Midbrain (tissue), 1 donor: Measurements from ENCODE around the gene COBLL1.
A peak's percentile ranks its signal among the peaks of the same experiment; 100 is the strongest.
"Not testable (repeated sequence)": the region's sequence is repeated elsewhere in the genome, so short reads cannot be mapped to it uniquely, and the experiment has no call there.

ENCODE experiments used
- DNase-seq: peaks from one replicate; lab custom pipeline; 2025; lab: John Stamatoyannopoulos, UW

The COBLL1 gene

DNA sequence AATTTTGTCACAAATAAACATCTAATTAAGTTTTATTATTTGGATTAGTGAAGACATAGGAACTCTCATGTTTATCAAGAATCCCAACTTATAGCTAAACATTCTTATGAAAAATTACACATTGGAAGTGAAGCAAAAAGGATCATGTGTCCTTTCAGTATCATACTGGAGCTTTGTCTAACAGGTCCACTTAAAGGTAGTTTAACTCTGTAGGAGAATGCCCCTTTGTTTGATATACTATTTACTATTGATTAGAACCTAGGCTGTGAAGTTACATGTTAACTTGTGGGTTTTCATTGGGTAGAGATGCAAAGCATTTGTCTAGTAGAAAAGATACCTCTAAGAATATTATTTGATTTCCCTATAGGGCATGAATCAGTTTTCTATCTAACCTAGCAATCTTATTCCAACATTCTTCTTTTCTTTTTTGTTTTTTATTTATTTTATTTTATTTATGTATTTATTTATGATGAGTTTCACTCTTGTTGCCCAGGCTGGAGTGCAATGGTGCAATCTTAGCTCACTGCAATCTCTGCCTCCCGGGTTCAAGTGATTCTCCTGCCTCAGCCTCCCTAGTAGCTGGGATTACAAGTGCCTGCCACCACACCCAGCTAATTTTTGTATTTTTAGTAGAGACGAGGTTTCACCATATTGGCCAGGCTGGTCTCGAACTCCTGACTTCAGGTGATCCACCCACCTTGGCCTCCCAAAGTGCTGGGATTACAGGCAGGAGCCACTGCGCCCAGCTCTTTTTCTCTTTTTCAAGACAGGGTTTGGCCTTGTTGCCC is 18.5 kb upstream of the COBLL1 start:
- not testable (repeated sequence) for DNase-seq

DNA sequence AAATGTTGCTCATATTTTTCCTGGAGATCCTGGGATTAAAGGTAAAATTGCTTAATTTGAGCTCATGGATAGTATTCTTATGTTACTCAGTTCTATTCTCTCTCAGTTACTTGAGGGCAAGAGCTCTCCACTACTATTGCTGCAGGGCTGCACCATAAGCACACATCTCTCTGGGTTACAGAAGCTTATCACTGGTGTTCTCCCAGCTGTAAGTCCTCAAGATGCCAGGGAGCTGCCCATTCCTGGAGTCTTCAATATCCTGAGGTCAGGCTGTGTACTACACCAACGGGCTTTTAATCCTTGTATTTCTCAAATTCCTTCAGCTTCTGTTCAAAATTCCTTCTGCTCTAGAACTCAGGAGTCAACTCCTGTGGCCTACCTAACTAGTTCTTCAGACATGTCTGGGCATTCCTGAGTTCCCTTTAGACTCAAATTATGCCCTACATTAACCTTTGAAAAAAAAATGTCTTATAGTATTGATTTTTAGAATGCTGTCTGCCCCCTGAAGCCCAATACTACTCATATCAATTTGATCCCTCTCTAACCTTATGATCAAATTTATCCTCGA is 17.7 kb upstream of the COBLL1 start:
- no peak for DNase-seq

DNA sequence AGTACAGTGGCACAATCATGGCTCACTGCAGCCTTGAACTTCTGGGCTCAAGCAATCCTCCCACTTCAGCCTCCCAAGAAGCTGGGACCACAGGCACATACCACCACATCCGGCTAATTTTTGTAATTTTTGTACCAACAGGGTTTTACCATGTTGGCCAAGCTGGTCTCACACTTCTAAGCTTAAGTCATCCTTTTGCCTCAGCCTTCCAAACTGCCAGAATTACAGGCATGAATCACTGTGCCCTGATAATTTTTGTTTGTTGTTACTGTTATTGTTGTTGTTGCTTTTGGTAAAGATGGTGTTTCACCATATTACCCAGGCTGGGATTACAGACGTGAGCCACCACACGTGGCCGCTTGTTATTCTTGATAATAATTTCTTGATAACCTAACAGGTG is 10.5 kb upstream of the COBLL1 start:
- no peak for DNase-seq

GRCh38 chr2:164850235-164850634 is 8.6 kb upstream of the COBLL1 start:
- DNase-seq: no peak

GRCh38 chr2:164849506-164849905 is 7.9 kb upstream of the COBLL1 start:
- DNase-seq: no peak

GRCh38 chr2:164847981-164848741 is 6.5 kb upstream of the COBLL1 start:
- DNase-seq: no peak

DNA sequence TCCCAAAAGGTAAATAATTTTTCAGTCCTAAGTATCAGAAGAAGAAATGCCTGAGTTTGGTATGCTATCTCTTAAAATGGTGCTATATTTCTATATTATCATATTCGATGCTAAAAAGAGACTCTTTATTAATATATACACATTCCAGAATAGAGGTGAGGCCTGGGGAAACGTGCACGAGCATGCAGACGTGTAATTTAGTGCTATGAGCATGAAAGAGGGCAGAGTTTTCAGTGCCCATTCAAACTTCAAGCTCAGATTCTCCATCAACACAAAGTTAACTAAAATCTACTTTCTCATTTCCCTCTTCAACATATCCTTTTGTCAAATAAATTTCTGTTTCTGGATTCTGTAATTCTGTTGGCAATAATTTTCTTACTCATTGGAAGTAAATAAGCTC is 5.7 kb upstream of the COBLL1 start:
- DNase-seq: no peak

DNA sequence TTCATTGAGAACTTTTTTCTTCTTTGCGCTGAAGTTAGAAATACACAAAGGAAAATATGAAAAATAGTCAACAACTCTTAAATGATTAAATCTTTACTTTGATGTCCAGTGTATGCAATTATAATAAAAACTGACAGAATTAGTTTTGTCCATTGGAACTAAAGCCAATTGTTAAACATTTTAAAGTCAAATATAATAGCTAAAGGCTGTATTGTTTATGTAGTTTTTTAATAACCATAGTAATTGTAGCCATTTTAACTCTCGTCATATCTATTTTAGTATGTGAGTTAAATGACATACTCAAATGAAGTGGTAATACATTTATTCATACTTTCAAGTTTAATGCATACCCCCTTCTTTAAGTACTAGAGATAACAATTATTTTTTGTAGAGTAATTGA is 4.7 kb upstream of the COBLL1 start:
- no peak for DNase-seq

DNA sequence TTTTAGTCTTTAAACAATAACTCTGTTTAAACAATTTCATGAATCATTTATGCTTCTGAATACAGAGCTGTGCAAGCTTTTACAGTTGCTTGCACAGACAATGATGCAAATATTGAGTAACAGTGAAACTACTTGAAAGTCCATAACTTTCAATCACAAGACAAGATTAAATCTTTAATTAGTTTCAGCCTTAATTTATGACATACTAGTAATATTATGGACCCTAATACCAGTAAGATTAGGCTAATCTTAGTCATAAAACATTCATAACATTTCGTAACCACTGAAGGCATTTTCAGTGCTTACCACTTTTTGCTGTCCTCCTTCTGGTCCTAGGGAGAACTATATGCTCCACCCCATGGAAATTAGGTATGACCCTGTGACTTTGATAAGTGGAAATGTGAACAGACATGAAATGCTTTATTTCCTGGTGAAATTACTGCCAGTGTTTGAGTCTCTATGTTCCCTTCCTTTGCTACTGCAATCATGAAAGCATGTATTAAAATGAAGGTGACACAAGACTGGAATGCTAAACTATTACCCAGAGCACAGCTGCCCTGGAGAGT is 1.8 kb upstream of the COBLL1 start:
- no peak for DNase-seq

GRCh38 chr2:164842624-164842966 is 972 bp upstream of the COBLL1 start:
- DNase-seq: no peak

- DNase-seq: peak; percentile 42
Measured at GRCh38 chr2:164840930-164841718, 499 bp downstream of the COBLL1 start.

GRCh38 chr2:164840458-164840929 is 1.1 kb downstream of the COBLL1 start:
- DNase-seq: no peak

GRCh38 chr2:164839914-164840457 is 1.6 kb downstream of the COBLL1 start:
- DNase-seq: no peak

DNA sequence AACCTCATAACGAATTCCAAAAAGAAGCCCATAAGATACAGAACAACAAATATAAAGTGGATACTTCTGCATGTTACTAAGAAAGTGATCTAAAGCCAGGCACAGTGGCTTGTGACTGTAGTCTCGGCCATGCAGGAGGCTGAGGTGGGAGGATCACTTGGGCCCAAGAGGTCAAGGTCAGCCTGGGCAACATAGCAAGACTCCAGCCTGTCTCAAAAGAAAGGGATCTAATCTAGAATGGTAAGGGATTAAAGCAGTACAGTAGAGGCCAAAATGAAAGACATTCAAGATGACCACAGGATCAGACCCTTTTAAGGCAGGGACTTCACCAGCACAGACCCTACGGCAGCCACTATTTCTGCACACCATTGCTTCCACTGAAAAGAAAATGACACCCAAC is 3.8 kb downstream of the COBLL1 start:
- no peak for DNase-seq

GRCh38 chr2:164836907-164837306 is 4.7 kb downstream of the COBLL1 start:
- DNase-seq: no peak

GRCh38 chr2:164835302-164835701 is 6.3 kb downstream of the COBLL1 start:
- no peak for DNase-seq

DNA sequence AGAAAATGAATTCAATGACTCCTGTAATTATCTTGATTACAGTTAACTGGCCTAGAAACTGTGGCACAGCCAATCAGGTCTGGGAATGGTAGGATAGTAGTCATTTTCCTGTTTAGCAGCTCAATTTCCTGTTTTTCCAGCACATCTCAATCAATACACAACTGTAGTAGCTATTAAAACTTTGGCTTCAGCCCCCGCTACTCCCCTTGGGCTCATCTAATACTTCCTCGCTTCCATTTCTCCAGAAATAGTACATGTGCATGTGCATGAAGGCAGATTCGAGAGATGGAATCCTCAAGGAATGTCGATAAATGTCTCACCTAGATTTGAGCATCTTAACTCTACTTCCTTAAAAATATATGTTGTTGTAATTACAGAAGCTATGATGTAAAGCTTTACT is 9.7 kb downstream of the COBLL1 start:
- no peak for DNase-seq

DNA sequence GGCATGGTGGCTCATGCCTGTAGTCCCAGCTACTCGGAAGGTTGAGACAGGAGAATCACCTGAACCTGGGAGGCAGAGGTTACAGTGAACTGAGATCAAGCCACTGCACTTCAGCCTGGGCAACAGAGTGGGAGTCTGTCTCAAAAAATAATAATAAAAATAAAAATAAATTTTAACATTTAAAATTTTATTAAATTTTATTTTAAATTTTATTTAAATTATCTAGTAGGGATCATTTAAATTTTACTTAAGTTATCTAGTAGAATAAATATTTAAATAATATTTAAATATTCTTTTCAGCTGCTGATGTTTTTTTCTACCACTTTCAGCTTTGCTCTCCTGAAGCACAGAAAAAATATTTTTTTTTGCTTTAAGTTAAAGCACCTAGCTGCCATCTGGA is 10.4 kb downstream of the COBLL1 start:
- no peak for DNase-seq

DNA sequence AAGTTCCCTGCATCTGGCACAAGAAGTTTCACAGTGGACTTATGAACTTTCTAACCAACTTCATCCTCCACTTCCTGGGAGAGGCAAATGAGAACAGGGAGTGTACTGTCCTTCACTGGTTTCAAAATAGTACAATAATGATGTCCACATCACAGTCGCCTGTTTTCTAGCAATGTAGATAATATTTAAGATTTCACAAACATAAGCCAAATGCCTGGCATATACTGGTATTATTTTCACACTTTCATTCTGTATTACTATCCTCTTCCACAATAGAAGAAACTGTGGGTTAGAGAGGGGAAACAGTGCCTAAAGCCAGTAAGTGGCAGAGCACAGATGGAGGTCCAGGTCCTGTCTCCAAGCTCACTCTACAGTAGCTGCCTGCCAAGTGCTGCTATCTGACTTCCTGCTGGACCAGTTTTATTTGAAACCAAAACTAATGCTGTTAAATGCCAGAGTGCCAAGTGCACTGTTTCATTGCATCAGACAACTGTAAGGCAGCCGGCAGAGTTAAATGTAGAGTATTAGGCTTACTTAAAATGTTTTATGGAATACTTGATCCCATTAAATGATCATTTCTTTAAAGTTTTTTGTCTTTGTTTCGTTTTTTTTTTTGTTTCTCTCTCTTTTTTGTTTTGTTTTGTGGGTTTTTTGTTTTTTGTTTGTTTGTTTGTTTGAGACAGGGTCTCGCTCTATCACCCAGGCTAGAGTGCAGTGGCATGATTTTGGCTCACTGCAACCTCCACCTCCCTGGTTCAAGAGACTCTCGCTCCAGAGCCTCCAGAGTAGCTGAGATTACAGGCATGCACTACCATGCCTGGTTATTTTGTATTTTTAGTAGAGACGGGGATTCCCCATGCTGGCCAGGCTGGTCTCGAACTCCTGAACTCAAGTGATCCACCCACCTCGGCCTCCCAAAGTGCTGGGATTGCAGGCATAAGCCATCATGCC is 15.1 kb downstream of the COBLL1 start:
- DNase-seq: no peak

DNA sequence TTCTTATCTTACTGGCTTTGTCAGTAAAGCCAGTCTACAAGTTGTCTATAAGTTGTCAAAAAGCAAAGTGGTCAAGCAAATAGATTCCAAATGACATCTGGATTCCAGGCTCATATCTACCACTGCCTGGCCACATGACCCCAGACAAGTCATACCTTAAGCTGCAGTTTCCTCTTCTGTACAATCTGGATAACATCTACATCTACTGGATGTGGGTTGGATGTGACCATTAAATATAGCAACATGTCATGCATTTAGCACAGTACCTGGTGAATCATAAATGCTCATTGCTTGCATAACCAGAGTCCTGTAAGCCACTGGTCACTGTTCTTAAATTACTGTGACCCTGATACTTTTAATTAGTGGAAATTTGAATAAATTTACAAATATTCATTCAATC is 16.8 kb downstream of the COBLL1 start:
- no peak for DNase-seq

GRCh38 chr2:164823126-164823525 is 18.5 kb downstream of the COBLL1 start:
- no peak for DNase-seq
